SJSA1 (cell line): ENCODE data around the gene ZC3H10. TPM values are rescaled to one million over a fixed set of nuclear protein-coding genes. Genes with fewer than 3 reads are reported as not detected.

Experiments
- DNase-seq, 2 experiments: peaks; one replicate each; pipeline ENCODE4 v3.0.0-alpha.2; 2015 to 2020; ENCODE audit warnings: low spot score in 2 of 2, low read depth in 1 of 2
- H3K27ac ChIP-seq: fragments of 250-450 bp; sonication (Bioruptor Pico); 2 replicates; pipeline ENCODE4 v1.5.1; 2020; ENCODE audit warnings: mild to moderate bottlenecking, moderate library complexity
- H3K27me3 ChIP-seq: fragments of 250-450 bp; sonication (Bioruptor Pico); replicated peaks from 2 replicates; pipeline ENCODE4 v1.5.1; 2020; ENCODE audit warnings: mild to moderate bottlenecking, moderate library complexity
- H3K36me3 ChIP-seq: fragments of 250-450 bp; sonication (Bioruptor Pico); 2 replicates; pipeline ENCODE4 v1.5.1; 2020; ENCODE audit warnings: mild to moderate bottlenecking
- H3K4me1 ChIP-seq: fragments of 250-450 bp; sonication (Bioruptor Pico); replicated peaks from 2 replicates; pipeline ENCODE4 v1.6.1; 2021; ENCODE audit warnings: mild to moderate bottlenecking
- H3K4me3 ChIP-seq: fragments of 250-450 bp; sonication (Bioruptor Pico); 2 replicates; pipeline ENCODE4 v1.5.1; 2020; ENCODE audit warnings: mild to moderate bottlenecking
- H3K9me3 ChIP-seq: fragments of 250-450 bp; sonication (Bioruptor Pico); replicated peaks from 2 replicates; pipeline ENCODE4 v1.5.1; 2020; ENCODE audit warnings: mild to moderate bottlenecking
- total RNA-seq: library from RNA; depleted of rRNA; stranded (reverse); fragments of >200 nt; shearing (Covaris generic); gene quantifications from 2 replicates; pipeline ENCODE4 v1.2.3, GENCODE V29; 2014; rRNA removed

The ZC3H10 gene
- total RNA-seq, 1 experiment from 2014 or later: 3.6 TPM

DNA sequence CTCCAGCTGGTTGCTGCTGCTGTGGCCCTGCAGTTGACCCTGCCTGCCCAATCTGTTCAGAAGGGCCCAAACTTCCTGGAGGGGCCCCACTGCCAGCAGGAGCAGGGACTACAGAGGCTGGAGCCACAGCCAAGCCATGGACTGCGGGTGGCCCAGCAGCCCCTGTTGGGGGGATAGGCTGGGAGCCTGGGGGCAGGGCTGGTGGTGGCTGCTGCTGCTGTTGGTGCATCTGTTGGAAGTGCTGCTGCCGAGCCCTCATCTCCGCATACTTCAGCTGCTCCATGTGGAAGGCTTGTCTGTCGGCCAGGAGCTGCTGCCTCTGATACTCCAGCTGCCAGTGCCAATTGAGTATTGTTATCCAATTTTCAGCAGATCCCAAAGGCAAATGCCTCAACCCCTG lies 47.3 kb downstream of the ZC3H10 start:
- no peaks in the 10 kb centered on the region for H3K27me3 ChIP-seq
- no peak overlapping the region for H3K27ac ChIP-seq
- H3K36me3 ChIP-seq: peaks cover 96% of the 10 kb centered on the region
- H3K4me1 ChIP-seq: peaks cover 12% of the 10 kb centered on the region
- no peak overlapping the region for H3K4me3 ChIP-seq
- no peak for DNase-seq
- H3K9me3 ChIP-seq: no peaks in the 10 kb centered on the region

DNA sequence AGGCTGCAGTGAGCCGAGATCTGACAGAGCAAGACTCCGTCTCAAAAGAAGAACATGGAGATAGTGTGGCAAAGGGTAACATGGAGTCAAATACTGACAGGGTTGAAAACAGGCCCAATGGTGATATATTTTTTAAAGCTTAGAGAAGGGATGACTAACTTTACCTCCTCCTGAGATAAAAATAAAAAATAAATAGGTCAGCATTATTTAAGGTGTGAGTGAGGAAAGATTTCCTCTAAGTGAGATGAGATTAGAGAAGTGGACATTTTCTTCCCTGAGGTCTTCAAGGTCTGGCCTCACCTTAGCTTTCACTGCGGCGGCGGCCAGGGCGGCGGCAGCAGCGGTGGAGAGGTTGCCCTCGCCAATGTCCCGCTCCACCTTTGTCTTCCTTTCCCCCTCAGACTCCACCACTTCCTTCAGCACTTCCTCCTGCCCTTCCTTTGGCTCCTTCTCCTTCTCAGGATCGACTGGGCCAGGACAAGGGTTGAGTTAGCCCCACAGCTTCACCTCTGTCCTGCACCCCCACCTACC lies 51.2 kb downstream of the ZC3H10 start:
- peaks cover 95% of the 10 kb centered on the region for H3K36me3 ChIP-seq
- no peak overlapping the region for H3K27ac ChIP-seq
- H3K4me3 ChIP-seq: no peak overlapping the region
- no peak for DNase-seq
- no peaks in the 10 kb centered on the region for H3K9me3 ChIP-seq
- H3K4me1 ChIP-seq: no peaks in the 10 kb centered on the region
- no peaks in the 10 kb centered on the region for H3K27me3 ChIP-seq

DNA sequence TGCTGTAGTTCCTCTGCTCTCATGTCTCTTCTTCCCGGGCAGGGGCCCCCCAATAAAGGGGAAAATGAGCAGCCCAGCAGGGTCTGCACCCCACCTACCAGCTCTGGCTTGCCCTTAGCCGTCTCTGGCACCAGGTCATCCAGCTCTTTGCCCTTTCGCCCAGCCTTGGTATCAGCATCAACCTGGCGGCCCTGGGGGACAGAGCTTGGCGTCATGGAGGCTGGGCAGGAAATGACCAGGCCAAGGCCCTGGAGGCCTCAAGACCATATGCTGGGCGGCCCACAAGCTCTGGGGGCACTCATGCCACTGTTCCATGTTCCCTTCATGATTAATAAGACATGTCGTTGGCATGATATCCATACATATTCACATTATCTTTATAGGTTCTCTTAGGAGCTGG lies 54.8 kb downstream of the ZC3H10 start:
- Histone ChIP-seq H3K4me3 (no peak overlapping the region), H3K9me3 (no peaks in the 10 kb centered on the region), H3K27me3 (no peaks in the 10 kb centered on the region), H3K36me3 (peaks cover 92% of the 10 kb centered on the region), H3K4me1 (no peaks in the 10 kb centered on the region), H3K27ac (no peak overlapping the region)
- DNase-seq: no peak

Other genes starting within 250 kb of the ZC3H10 start
- gene PYM1, start 190.4 kb upstream of the ZC3H10 start, total RNA-seq: 25.1 and 43.7 TPM in 2 replicates
- gene DGKA, start 187.1 kb upstream of the ZC3H10 start, total RNA-seq: 23.9 and 46.2 TPM in 2 replicates
- 0.34 TPM in 1 of 2 replicates, not detected in the other for gene PMEL, start 152.2 kb upstream of the ZC3H10 start, total RNA-seq
- 74.4 and 82.1 TPM in 2 replicates for gene CDK2, start 151.4 kb upstream of the ZC3H10 start, total RNA-seq
- 17.4 and 33.0 TPM in 2 replicates for gene RAB5B, start 144.2 kb upstream of the ZC3H10 start, total RNA-seq
- 11.8 and 15.8 TPM in 2 replicates for gene SUOX, start 121.0 kb upstream of the ZC3H10 start, total RNA-seq
- gene IKZF4, start 97.2 kb upstream of the ZC3H10 start, total RNA-seq: 0.34 and 1.1 TPM in 2 replicates
- 622 and 1,406 TPM in 2 replicates for gene RPS26, start 76.3 kb upstream of the ZC3H10 start, total RNA-seq
- gene ERBB3, start 38.1 kb upstream of the ZC3H10 start, total RNA-seq: not detected in 2 replicates
- 204 and 249 TPM in 2 replicates for gene PA2G4, start 13.7 kb upstream of the ZC3H10 start, total RNA-seq
- gene RPL41, start 1.6 kb upstream of the ZC3H10 start, total RNA-seq: 1,215 and 2,760 TPM in 2 replicates
- 138 and 170 TPM in 2 replicates for gene ESYT1, start 10.0 kb downstream of the ZC3H10 start, total RNA-seq
- 71.9 and 97.8 TPM in 2 replicates for gene MYL6B, start 34.3 kb downstream of the ZC3H10 start, total RNA-seq
- gene MYL6, start 40.1 kb downstream of the ZC3H10 start, total RNA-seq: 4,832 and 5,659 TPM in 2 replicates
- gene SMARCC2, start 71.2 kb downstream of the ZC3H10 start, total RNA-seq: 20.9 and 33.4 TPM in 2 replicates
- 28.5 and 46.7 TPM in 2 replicates for gene RNF41, start 103.7 kb downstream of the ZC3H10 start, total RNA-seq
- 47.8 and 55.7 TPM in 2 replicates for gene NABP2, start 106.1 kb downstream of the ZC3H10 start, total RNA-seq
- gene SLC39A5, start 111.8 kb downstream of the ZC3H10 start, total RNA-seq: not detected in 2 replicates
- gene ANKRD52, start 140.1 kb downstream of the ZC3H10 start, total RNA-seq: 9.6 and 12.7 TPM in 2 replicates
- gene COQ10A, start 148.7 kb downstream of the ZC3H10 start, total RNA-seq: 7.9 and 13.4 TPM in 2 replicates
- gene CS, start 182.1 kb downstream of the ZC3H10 start, total RNA-seq: 65.7 and 109 TPM in 2 replicates
- gene CNPY2, start 197.7 kb downstream of the ZC3H10 start, total RNA-seq: 100 and 161 TPM in 2 replicates
- gene PAN2, start 215.7 kb downstream of the ZC3H10 start, total RNA-seq: 6.9 and 15.9 TPM in 2 replicates
- gene IL23A, start 220.6 kb downstream of the ZC3H10 start, total RNA-seq: 1.4 TPM in 1 of 2 replicates, not detected in the other
- 37.0 and 63.3 TPM in 2 replicates for gene STAT2, start 241.8 kb downstream of the ZC3H10 start, total RNA-seq
- gene APOF, start 244.6 kb downstream of the ZC3H10 start, total RNA-seq: not detected in 2 replicates